H9 (cell line): ENCODE results near the gene NYAP2. TPM values are rescaled to one million over a fixed set of nuclear protein-coding genes. Genes with fewer than 3 reads are reported as not detected.

Experiments used
- DNase-seq: peaks from one replicate; pipeline ENCODE4 v3.0.0-alpha.2; 2017
- H2AFZ ChIP-seq: one replicate; pipeline ENCODE4 v1.6.1; 2013; ENCODE audit warnings: mild to moderate bottlenecking, low read length, control low read depth, moderate library complexity
- H2AK5ac ChIP-seq: 2 replicates; pipeline ENCODE4 v1.6.1; 2013; ENCODE audit warnings: low read length, control low read depth, mixed read lengths; ENCODE audit not compliant: insufficient read length
- H2BK120ac ChIP-seq: one replicate; pipeline ENCODE4 v1.6.1; 2013; ENCODE audit warnings: low read depth, mild to moderate bottlenecking, low read length, control low read depth, inconsistent platforms; ENCODE audit not compliant: poor library complexity, severe bottlenecking
- H2BK12ac ChIP-seq: 2 replicates; pipeline ENCODE4 v1.6.1; 2013; ENCODE audit warnings: low read length, control low read depth, mixed read lengths, low read depth; ENCODE audit not compliant: insufficient read length
- H2BK15ac ChIP-seq: 2 replicates; pipeline ENCODE4 v1.6.1; 2013; ENCODE audit warnings: low read depth, low read length, control low read depth
- H2BK20ac ChIP-seq: one replicate; pipeline ENCODE4 v1.6.1; 2013; ENCODE audit warnings: low read depth, mild to moderate bottlenecking, low read length, control low read depth, inconsistent platforms; ENCODE audit not compliant: poor library complexity, severe bottlenecking
- H2BK5ac ChIP-seq: 2 replicates; pipeline ENCODE4 v1.6.1; 2013; ENCODE audit warnings: low read length, control low read depth, mixed read lengths; ENCODE audit not compliant: insufficient read length
- H3K14ac ChIP-seq: 2 replicates; pipeline ENCODE4 v1.6.1; 2013; ENCODE audit warnings: low read length, control low read depth; ENCODE audit not compliant: insufficient read depth
- H3K18ac ChIP-seq: 2 replicates; pipeline ENCODE4 v1.6.1; 2013; ENCODE audit warnings: low read depth, mild to moderate bottlenecking, mixed read lengths, low read length, control low read depth; ENCODE audit not compliant: insufficient read length
- H3K23ac ChIP-seq: 2 replicates; pipeline ENCODE4 v1.6.1; 2013; ENCODE audit warnings: low read length, control low read depth, mixed read lengths, low read depth; ENCODE audit not compliant: insufficient read length
- H3K23me2 ChIP-seq: 2 replicates; pipeline ENCODE4 v1.6.1; 2013; ENCODE audit warnings: low read depth, mild to moderate bottlenecking, mixed read lengths, low read length, control low read depth; ENCODE audit not compliant: insufficient read length, poor library complexity, severe bottlenecking
- H3K27ac ChIP-seq: 2 replicates; pipeline ENCODE4 v1.5.1; 2013; ENCODE audit warnings: low read length, control low read depth, mixed read lengths, low read depth; ENCODE audit not compliant: insufficient read length
- H3K27me3 ChIP-seq: 2 replicates; pipeline ENCODE4 v1.6.1; 2013; ENCODE audit warnings: low read length, control low read depth, inconsistent platforms; ENCODE audit not compliant: insufficient read depth
- H3K4ac ChIP-seq: 2 replicates; pipeline ENCODE4 v1.6.1; 2013; ENCODE audit warnings: low read depth, mild to moderate bottlenecking, control low read depth, inconsistent platforms, low read length, moderate library complexity
- H3K4me1 ChIP-seq: 2 replicates; pipeline ENCODE4 v1.6.1; 2013; ENCODE audit warnings: low read length, control low read depth, inconsistent platforms; ENCODE audit not compliant: insufficient read depth
- H3K4me2 ChIP-seq: 2 replicates; pipeline ENCODE4 v1.6.1; 2013; ENCODE audit warnings: low read length, control low read depth, mixed read lengths; ENCODE audit not compliant: insufficient read length, insufficient read depth
- H3K56ac ChIP-seq: 2 replicates; pipeline ENCODE4 v1.6.1; 2013; ENCODE audit warnings: low read depth, mild to moderate bottlenecking, mixed read lengths, low read length, control low read depth; ENCODE audit not compliant: insufficient read length
- H3K79me1 ChIP-seq: 2 replicates; pipeline ENCODE4 v1.6.1; 2013; ENCODE audit warnings: low read depth, mild to moderate bottlenecking, moderate library complexity, low read length, control low read depth, inconsistent platforms; ENCODE audit not compliant: insufficient read depth, poor library complexity, severe bottlenecking
- H3K79me2 ChIP-seq: 2 replicates; pipeline ENCODE4 v1.6.1; 2013; ENCODE audit warnings: low read length, control low read depth, inconsistent platforms; ENCODE audit not compliant: insufficient read depth
- H3K9ac ChIP-seq: 2 replicates; pipeline ENCODE4 v1.6.1; 2013; ENCODE audit warnings: low read length, control low read depth, mixed read lengths; ENCODE audit not compliant: insufficient read length; ENCODE audit errors: extremely low read depth
- H3K9me3 ChIP-seq: one replicate; pipeline ENCODE4 v1.6.1; 2013; ENCODE audit warnings: low read depth, low read length, inconsistent platforms; ENCODE audit not compliant: control insufficient read depth
- H3T11ph ChIP-seq: one replicate; pipeline ENCODE4 v1.6.1; 2013; ENCODE audit warnings: mild to moderate bottlenecking, low read length, control low read depth, inconsistent platforms
- H4K20me1 ChIP-seq: one replicate; pipeline ENCODE4 v1.6.1; 2013; ENCODE audit not compliant: control insufficient read depth, insufficient read length, insufficient read depth
- H4K5ac ChIP-seq: 2 replicates; pipeline ENCODE4 v1.6.1; 2013; ENCODE audit warnings: low read depth, mild to moderate bottlenecking, mixed read lengths, low read length, control low read depth; ENCODE audit not compliant: insufficient read length
- H4K8ac ChIP-seq: replicated peaks from 2 replicates; pipeline ENCODE4 v1.6.1; 2013; ENCODE audit warnings: low read length, control low read depth, mixed read lengths, low read depth; ENCODE audit not compliant: insufficient read length
- H4K91ac ChIP-seq: 2 replicates; pipeline ENCODE4 v1.6.1; 2013; ENCODE audit warnings: low read depth, mild to moderate bottlenecking, moderate library complexity, mixed read lengths, low read length, control low read depth; ENCODE audit not compliant: insufficient read length
- H3K27ac Mint-ChIP-seq, 3 experiments: 2 replicates in 2 of 3; 3 replicates in 1 of 3; pipeline ENCODE4 v1.8.0; 2020 to 2021; ENCODE audit warnings: mixed read lengths in 3 of 3, mild to moderate bottlenecking in 1 of 3, moderate library complexity in 1 of 3
- H3K27me3 Mint-ChIP-seq: 2 replicates; pipeline ENCODE4 v1.8.0; 2021; ENCODE audit warnings: low read depth, mild to moderate bottlenecking, moderate library complexity, mixed read lengths
- H3K36me3 Mint-ChIP-seq, 3 experiments: 2 replicates in 2 of 3; 3 replicates in 1 of 3; pipeline ENCODE4 v1.8.0; 2020 to 2021; ENCODE audit warnings: low read depth in 3 of 3, mixed read lengths in 3 of 3; ENCODE audit not compliant: insufficient read depth in 1 of 3
- H3K4me1 Mint-ChIP-seq, 2 experiments: 2 replicates each; pipeline ENCODE4 v1.8.0; 2020; ENCODE audit warnings: mixed read lengths in 2 of 2
- H3K4me3 Mint-ChIP-seq, 2 experiments: 2 replicates in 1 of 2; 3 replicates in 1 of 2; pipeline ENCODE4 v1.8.0; 2020 to 2021; ENCODE audit warnings: mild to moderate bottlenecking in 2 of 2, mixed read lengths in 2 of 2, moderate library complexity in 1 of 2
- H3K9me3 Mint-ChIP-seq, 2 experiments: 2 replicates in 1 of 2; 3 replicates in 1 of 2; pipeline ENCODE4 v1.8.0; 2020; ENCODE audit warnings: mild to moderate bottlenecking in 2 of 2, mixed read lengths in 2 of 2, moderate library complexity in 1 of 2
- CTCF ChIP-seq: fragments of 200-600 bp; sonication (generic); conservative IDR thresholded peaks from 3 replicates; pipeline ENCODE4 v1.8.0; 2021; ENCODE audit warnings: antibody characterized with exemption, mild to moderate bottlenecking
- WGBS: extraction: QIAGEN DNeasy Blood & Tissue Kit; methylation state at CpG from one replicate; pipeline ENCODE4 v1.1.7; 2013; ENCODE audit warnings: missing lambda C conversion rate, low lambda C conversion rate, mixed read lengths; ENCODE audit not compliant: insufficient read length; ENCODE audit errors: extremely low coverage; 5-methylcytosine and 5-hydroxymethylcytosine counted together
- total RNA-seq: library from RNA; stranded (reverse); gene quantifications from 2 replicates; pipeline ENCODE4 v1.2.1, GENCODE V29; 2021

Gene NYAP2
- total RNA-seq, 1 experiment from 2014 or later: not detected

- Histone ChIP-seq H3K27ac (no peak overlapping the region), H3K4me1 (no peaks in the 10 kb centered on the region), H4K8ac (no peak overlapping the region), H3K4me2 (no peak overlapping the region), H2AK5ac (no peak overlapping the region), H4K91ac (no peak overlapping the region), H3K4ac (no peak overlapping the region), H2BK120ac (no peak overlapping the region), H3K14ac (no peak overlapping the region), H4K5ac (no peak overlapping the region), H2BK12ac (no peak overlapping the region), H2AFZ (no peak overlapping the region), H2BK5ac (no peak overlapping the region), H3K27me3 (no peaks in the 10 kb centered on the region), H3K23ac (no peak overlapping the region), H3K23me2 (no peaks in the 10 kb centered on the region), H4K20me1 (no peaks in the 10 kb centered on the region), H3K79me1 (no peaks in the 10 kb centered on the region), H3T11ph (no peak overlapping the region), H2BK15ac (no peak overlapping the region), H2BK20ac (no peak overlapping the region), H3K9me3 (no peaks in the 10 kb centered on the region), H3K56ac (no peak overlapping the region), H3K9ac (no peak overlapping the region), H3K18ac (no peak overlapping the region), H3K79me2 (no peaks in the 10 kb centered on the region)
- Mint-ChIP-seq H3K27ac (no peak overlapping the region), H3K4me3 (no peak overlapping the region), H3K9me3 (no peaks in the 10 kb centered on the region), H3K4me1 (no peaks in the 10 kb centered on the region), H3K27me3 (no peaks in the 10 kb centered on the region; the same call in 1 of the 2 replicates), H3K36me3 (no peaks in the 10 kb centered on the region)
- TF ChIP-seq CTCF: no peak
- DNase-seq: no peak
- no CpG with 5 or more reads among the region's 4 CpGs for WGBS
Observed at GRCh38 chr2:225630824-225631533, 231.5 kb downstream of the NYAP2 start.
